H1 (cell line): ENCODE data around the gene FNDC1. TPM values are rescaled to one million over a fixed set of nuclear protein-coding genes. Genes with fewer than 3 reads are reported as not detected.

ENCODE experiments used
- CTCF ChIA-PET: fragments of 300-600 bp; sonication (Branson Sonifier 250); formaldehyde crosslinking; loops from one replicate; lab custom pipeline; 2021; ENCODE audit not compliant: partially characterized antibody; lab: Charles Lee
- POLR2A ChIA-PET: fragments of 300-600 bp; sonication (Branson Sonifier 250); formaldehyde crosslinking; loops from one replicate; lab custom pipeline; 2021; ENCODE audit warnings: inconsistent platforms; ENCODE audit not compliant: partially characterized antibody; lab: Charles Lee
- DNase-seq, 2 experiments: peaks; one replicate each; pipeline versions ENCODE4 v3.0.0 to v3.0.0-alpha.2; 2010 to 2022; ENCODE audit warnings: low spot score in 2 of 2, low read depth in 1 of 2, mixed read lengths in 1 of 2
- FAIRE-seq: peaks from 2 replicates; lab custom pipeline; 2011; peaks lifted over from hg19 to GRCh38; lab: Jason Lieb, UNC
- H2AFZ ChIP-seq: 2 replicates; pipeline ENCODE4 v1.8.1; 2012; ENCODE audit warnings: low read length, inconsistent platforms
- H2AK5ac ChIP-seq: 2 replicates; pipeline ENCODE4 v1.6.1; 2013; ENCODE audit warnings: low read depth, low read length
- H2BK120ac ChIP-seq: replicated peaks from 2 replicates; pipeline ENCODE3; 2013; ENCODE audit warnings: low read depth, low read length, inconsistent platforms
- H2BK12ac ChIP-seq: 2 replicates; pipeline ENCODE4 v1.6.1; 2013; ENCODE audit warnings: low read depth, low read length
- H2BK15ac ChIP-seq: 2 replicates; pipeline ENCODE4 v1.6.1; 2013; ENCODE audit warnings: low read length
- H2BK20ac ChIP-seq: 2 replicates; pipeline ENCODE4 v1.6.1; 2013; ENCODE audit warnings: low read length
- H2BK5ac ChIP-seq: 2 replicates; pipeline ENCODE4 v1.6.1; 2013; ENCODE audit warnings: low read depth, low read length
- H3K14ac ChIP-seq: 2 replicates; pipeline ENCODE4 v1.6.1; 2013; ENCODE audit warnings: inconsistent platforms; ENCODE audit not compliant: insufficient read length
- H3K18ac ChIP-seq: 2 replicates; pipeline ENCODE4 v1.6.1; 2013; ENCODE audit warnings: low read length; ENCODE audit errors: extremely low read depth
- H3K23ac ChIP-seq: 2 replicates; pipeline ENCODE4 v1.6.1; 2013; ENCODE audit warnings: inconsistent platforms; ENCODE audit not compliant: insufficient read length
- H3K23me2 ChIP-seq: 2 replicates; pipeline ENCODE4 v1.6.1; 2013; ENCODE audit warnings: low read depth, low read length
- H3K27ac ChIP-seq: 2 replicates; pipeline ENCODE4 v1.6.1; 2011; ENCODE audit warnings: low read depth, low read length, inconsistent platforms
- H3K27me3 ChIP-seq, 4 experiments: replicated peaks in 1 of 4; 1 replicate in 1 of 4; 2 replicates in 3 of 4; pipeline versions ENCODE4 v1.6.1 to v1.8.1; 2011 to 2013; ENCODE audit warnings: low read length in 3 of 4, mild to moderate bottlenecking in 3 of 4, inconsistent platforms in 2 of 4, mixed read lengths in 2 of 4, moderate library complexity in 1 of 4; ENCODE audit not compliant: control insufficient read depth in 3 of 4, insufficient read depth in 3 of 4; ENCODE audit errors: extremely low read depth in 1 of 4
- H3K36me3 ChIP-seq, 4 experiments: 2 replicates each; pipeline versions ENCODE4 v1.6.1 to v1.8.1; 2011 to 2013; ENCODE audit warnings: mild to moderate bottlenecking in 4 of 4, low read length in 3 of 4, moderate library complexity in 2 of 4, control low read depth in 1 of 4, inconsistent platforms in 1 of 4; ENCODE audit not compliant: insufficient read depth in 4 of 4, control insufficient read depth in 2 of 4
- H3K4ac ChIP-seq: replicated peaks from 2 replicates; pipeline ENCODE3; 2013; ENCODE audit warnings: low read length, low read depth, mixed read lengths, inconsistent platforms; ENCODE audit not compliant: insufficient read length
- H3K4me1 ChIP-seq, 4 experiments: replicated peaks in 1 of 4; 1 replicate in 1 of 4; 2 replicates in 3 of 4; pipeline versions ENCODE4 v1.6.1 to v1.8.1; 2011 to 2013; ENCODE audit warnings: low read length in 3 of 4, inconsistent platforms in 2 of 4, mixed read lengths in 1 of 4; ENCODE audit not compliant: insufficient read depth in 4 of 4, control insufficient read depth in 3 of 4
- H3K4me2 ChIP-seq, 2 experiments: 2 replicates each; pipeline versions ENCODE4 v1.6.1 to v1.8.1; 2011 to 2013; ENCODE audit warnings: low read depth in 2 of 2, low read length in 2 of 2, control low read depth in 1 of 2, inconsistent platforms in 1 of 2, mild to moderate bottlenecking in 1 of 2; ENCODE audit not compliant: insufficient read depth in 1 of 2
- H3K4me3 ChIP-seq, 4 experiments: fragments of 200-600, 300-600 bp in 1 of 4; sonication (generic), shearing (Covaris generic), sonication (Bioruptor Twin) in 1 of 4; 2 replicates each; pipeline versions ENCODE4 v1.5.1 to v1.8.1; 2011 to 2016; ENCODE audit warnings: low read length in 4 of 4, low read depth in 3 of 4, control low read depth in 2 of 4, inconsistent platforms in 2 of 4, mild to moderate bottlenecking in 2 of 4, mixed read lengths in 1 of 4, moderate library complexity in 1 of 4; ENCODE audit not compliant: insufficient read depth in 2 of 4; ENCODE audit errors: extremely low read depth in 1 of 4
- H3K56ac ChIP-seq: replicated peaks from 2 replicates; pipeline ENCODE3; 2013; ENCODE audit warnings: low read depth, mild to moderate bottlenecking, mixed read lengths, low read length, inconsistent platforms; ENCODE audit not compliant: insufficient read length
- H3K79me1 ChIP-seq: 2 replicates; pipeline ENCODE4 v1.6.1; 2013; ENCODE audit warnings: low read depth, low read length, control low read depth
- H3K79me2 ChIP-seq, 2 experiments: 2 replicates each; pipeline versions ENCODE4 v1.6.1 to v1.8.1; 2012 to 2013; ENCODE audit warnings: low read length in 2 of 2, mild to moderate bottlenecking in 2 of 2, inconsistent platforms in 1 of 2; ENCODE audit not compliant: insufficient read depth in 2 of 2, control insufficient read depth in 1 of 2
- H3K9ac ChIP-seq, 4 experiments: replicated peaks in 1 of 4; 1 replicate in 1 of 4; 2 replicates in 3 of 4; pipeline versions ENCODE4 v1.6.1 to v1.8.1; 2011 to 2013; ENCODE audit warnings: low read depth in 3 of 4, low read length in 3 of 4, control low read depth in 2 of 4, mild to moderate bottlenecking in 2 of 4, moderate library complexity in 2 of 4, inconsistent platforms in 1 of 4; ENCODE audit errors: extremely low read depth in 1 of 4
- H3K9me3 ChIP-seq, 2 experiments: 2 replicates each; pipeline versions ENCODE4 v1.6.1 to v1.8.1; 2012 to 2013; ENCODE audit warnings: mild to moderate bottlenecking in 2 of 2, moderate library complexity in 2 of 2, control low read depth in 1 of 2, inconsistent platforms in 1 of 2, low read depth in 1 of 2, low read length in 1 of 2, mixed read lengths in 1 of 2; ENCODE audit not compliant: insufficient read depth in 2 of 2
- H4K20me1 ChIP-seq, 2 experiments: replicated peaks in 1 of 2; 2 replicates each; pipeline versions ENCODE3 to v1.8.1; 2011 to 2013; ENCODE audit warnings: inconsistent platforms in 2 of 2, low read length in 2 of 2, mild to moderate bottlenecking in 1 of 2; ENCODE audit not compliant: insufficient read depth in 2 of 2, control insufficient read depth in 1 of 2
- H4K5ac ChIP-seq: 2 replicates; pipeline ENCODE4 v1.6.1; 2013; ENCODE audit warnings: low read length, low read depth, mixed read lengths, inconsistent platforms; ENCODE audit not compliant: insufficient read length
- H4K8ac ChIP-seq: 2 replicates; pipeline ENCODE4 v1.8.0; 2013; ENCODE audit warnings: mild to moderate bottlenecking, moderate library complexity, low read length, inconsistent platforms; ENCODE audit not compliant: insufficient read depth; ENCODE audit errors: extremely low read depth
- H4K91ac ChIP-seq: replicated peaks from 2 replicates; pipeline ENCODE3; 2013; ENCODE audit warnings: low read length, mixed read lengths, inconsistent platforms; ENCODE audit not compliant: insufficient read length
- BCL11A ChIP-seq, 2 experiments: IDR thresholded peaks; one replicate each; pipeline ENCODE4 v1.6.1; 2011; ENCODE audit warnings: low read depth in 2 of 2, low read length in 2 of 2, mild to moderate bottlenecking in 2 of 2
- RNF2 ChIP-seq: fragments of 200-900, 300-1000 bp; sonication (generic); IDR thresholded peaks from 2 replicates; pipeline ENCODE4 v1.7.1; 2016; ENCODE audit warnings: borderline replicate concordance, low read depth, mild to moderate bottlenecking, antibody characterized with exemption, low read length; ENCODE audit not compliant: poor library complexity, severe bottlenecking; ENCODE audit errors: missing control alignments
- SRF ChIP-seq: IDR thresholded peaks from 2 replicates; pipeline ENCODE4 v1.6.1; 2011; ENCODE audit warnings: mild to moderate bottlenecking, low read depth, low read length, moderate library complexity
- whole genome bisulfite sequencing, 2 experiments: shearing (Covaris generic) in 1 of 2; methylation state at CpG; one replicate each; pipeline versions ENCODE4 v1.1.6 to v1.1.7; 2013 to 2015; ENCODE audit warnings: low lambda C conversion rate in 2 of 2, mixed read lengths in 2 of 2, inconsistent platforms in 1 of 2, low coverage in 1 of 2, missing lambda C conversion rate in 1 of 2; ENCODE audit not compliant: insufficient replicate concordance in 2 of 2, insufficient coverage in 1 of 2, insufficient read length in 1 of 2; ENCODE audit errors: extremely low coverage in 1 of 2, missing lambda C conversion rate in 1 of 2; 5-methylcytosine and 5-hydroxymethylcytosine counted together
- polyA plus RNA-seq, 7 experiments: library from polyadenylated mRNA; depleted of rRNA in 3 of 7; stranded (reverse) in 5 of 7; unstranded in 2 of 7; fragments of >200 nt in 5 of 7; fragments of 200-250 nt in 2 of 7; gene quantifications; 1 replicate in 5 of 7; 2 replicates in 1 of 7; 4 replicates in 1 of 7; pipeline versions ENCODE4 v1.2.1 to v1.2.3, GENCODE V29; 2011 to 2013; ENCODE audit warnings: missing spikeins in 2 of 7, mixed read lengths in 2 of 7
- total RNA-seq: library from RNA; stranded (reverse); fragmentation: NEBNext Ultra II Directional; extraction: Animal tissue kit (Norgen Biotek cat#: 25700); gene quantifications from 2 replicates; pipeline ENCODE4 v1.2.1, GENCODE V29; 2021

FNDC1 gene
- total and polyA plus RNA-seq, 2 of the 8 experiments (the other 6 are each of a cell fraction or from before 2014, with no cell fraction given): 0.06 to 0.30 TPM

DNA sequence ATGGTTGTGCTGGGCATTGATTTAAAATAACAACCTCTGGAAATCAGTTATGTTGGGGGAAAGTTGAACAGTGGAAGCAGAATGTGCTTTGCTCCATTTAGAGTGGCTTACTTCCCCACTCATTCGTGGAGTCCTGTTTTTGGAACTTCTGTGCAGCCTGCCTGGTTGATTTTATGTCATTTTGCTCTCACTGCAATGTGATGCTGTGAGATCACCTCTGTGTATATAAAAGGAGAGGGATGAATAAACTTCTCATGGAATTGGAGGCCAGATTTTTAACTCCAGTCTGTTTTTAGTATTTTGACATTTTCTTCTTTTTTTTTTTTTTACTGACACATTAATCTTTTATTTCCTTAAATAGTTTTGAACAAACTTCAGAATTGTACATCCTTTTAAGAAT, 139.0 kb downstream of the FNDC1 start:
- no peaks in the 10 kb centered on the region for H3K79me1 ChIP-seq
- 0% methylated on average over 1 of the region's 1 CpG; no CpG with 5 or more reads in 1 of the 2 experiments for WGBS, 2 experiments
- POLR2A ChIA-PET: no interaction called here
- H3K4ac ChIP-seq: no peak overlapping the region
- no peaks in the 10 kb centered on the region for H4K20me1 ChIP-seq
- no peaks in the 10 kb centered on the region for H3K4me1 ChIP-seq
- H4K91ac ChIP-seq: no peak overlapping the region
- FAIRE-seq (no peak), DNase-seq (no peak)
- H3K27me3 ChIP-seq: no peaks in the 10 kb centered on the region
- H2AK5ac ChIP-seq: no peak overlapping the region
- no peak overlapping the region for H3K4me3 ChIP-seq
- H3K56ac ChIP-seq: no peak overlapping the region
- peaks cover 78 to 82% of the 10 kb centered on the region in 2 experiments for H3K9me3 ChIP-seq
- no peaks in the 10 kb centered on the region for H3K36me3 ChIP-seq
- no peak overlapping the region for H2BK15ac ChIP-seq
- H2BK12ac ChIP-seq: no peak overlapping the region
- CTCF ChIA-PET: interaction anchor here (1.5 kb wide), 1 partner anchor 346 kb away, joined by 3 read pairs; no protein-coding TSS in a partner anchor
- H3K27ac ChIP-seq: no peak overlapping the region
- no peak overlapping the region for H3K23ac ChIP-seq
- H3K9ac ChIP-seq: no peak overlapping the region
- H3K23me2 ChIP-seq: no peaks in the 10 kb centered on the region
- H2BK120ac ChIP-seq: no peak overlapping the region
- H3K4me2 ChIP-seq: no peak overlapping the region
- no peak overlapping the region for H2BK20ac ChIP-seq
- H2AFZ ChIP-seq: no peak overlapping the region
- TF ChIP-seq SRF: no peak
- no peak for TF ChIP-seq RNF2
- TF ChIP-seq BCL11A (IDR thresholded peaks at IDR 0.05; ENCODE audit: low read depth in 2 of 2, low read length in 2 of 2): no peak
- H3K79me2 ChIP-seq: no peaks in the 10 kb centered on the region
- H4K5ac ChIP-seq: no peak overlapping the region
- H3K18ac ChIP-seq: no peak overlapping the region
- no peak overlapping the region for H2BK5ac ChIP-seq
- H3K14ac ChIP-seq: no peak overlapping the region
- H4K8ac ChIP-seq: no peak overlapping the region
